CD4-positive, alpha-beta T cell (primary cell): ENCODE measurements around the gene VAMP7. TPM values are rescaled to one million over a fixed set of nuclear protein-coding genes. Genes with fewer than 3 reads are reported as not detected.

Experiments
- ATAC-seq: fragments of 200-7000 bp; cut with Tn5 transposase; one replicate; pipeline ENCODE4 v1.10.0; 2022; ENCODE audit warnings: mild to moderate bottlenecking; ENCODE audit not compliant: poor library complexity
- CTCF ChIA-PET: fragments of 350-600 bp; sonication (Branson Sonifier 250); formaldehyde crosslinking; loops from one replicate; lab custom pipeline; 2021; ENCODE audit warnings: antibody characterized with exemption, inconsistent platforms; lab: Charles Lee
- POLR2A ChIA-PET: fragments of 350-600 bp; sonication (Branson Sonifier 250); formaldehyde crosslinking; loops from one replicate; lab custom pipeline; 2021; ENCODE audit warnings: antibody characterized with exemption, inconsistent platforms; lab: Charles Lee
- DNase-seq, 14 experiments: peaks; one replicate each; pipeline ENCODE4 v3.0.0-alpha.2; 2013 to 2020; ENCODE audit warnings: mixed read lengths in 2 of 14
- H3K27ac ChIP-seq, 2 donors: one replicate each; pipeline versions ENCODE4 v1.5.1 to v1.7.0; 2013; ENCODE audit warnings: low read length in 2 of 2, low read depth in 1 of 2, mild to moderate bottlenecking in 1 of 2
- H3K27me3 ChIP-seq, 2 experiments: 1 replicate in 1 of 2; 2 replicates in 1 of 2; pipeline versions ENCODE4 v1.6.1 to v1.7.0; 2013; ENCODE audit warnings: low read length in 2 of 2, control low read depth in 1 of 2, mild to moderate bottlenecking in 1 of 2, moderate library complexity in 1 of 2; ENCODE audit not compliant: insufficient read depth in 2 of 2, control insufficient read depth in 1 of 2
- H3K36me3 ChIP-seq: one replicate; pipeline ENCODE4 v1.6.1; 2013; ENCODE audit warnings: low read length, control low read depth; ENCODE audit not compliant: insufficient read depth
- H3K4me1 ChIP-seq: one replicate; pipeline ENCODE4 v1.6.1; 2013; ENCODE audit warnings: low read length, control low read depth; ENCODE audit not compliant: insufficient read depth
- H3K4me3 ChIP-seq: one replicate; pipeline ENCODE4 v1.5.1; 2013; ENCODE audit warnings: mild to moderate bottlenecking, low read length, moderate library complexity
- H3K9me3 ChIP-seq, 2 experiments: 1 replicate in 1 of 2; 2 replicates in 1 of 2; pipeline versions ENCODE4 v1.6.1 to v1.7.0; 2013; ENCODE audit warnings: low read length in 2 of 2, mild to moderate bottlenecking in 2 of 2, control low read depth in 1 of 2, moderate library complexity in 1 of 2; ENCODE audit not compliant: control insufficient read depth in 1 of 2, insufficient read depth in 1 of 2
- H3K27ac Mint-ChIP-seq: one replicate; pipeline ENCODE4 v1.8.0; 2020; ENCODE audit warnings: mixed read lengths
- H3K27me3 Mint-ChIP-seq: one replicate; pipeline ENCODE4 v1.8.0; 2021; ENCODE audit warnings: mixed read lengths
- H3K36me3 Mint-ChIP-seq: one replicate; pipeline ENCODE4 v1.8.0; 2021; ENCODE audit warnings: low read depth, mixed read lengths
- H3K4me1 Mint-ChIP-seq: one replicate; pipeline ENCODE4 v1.8.0; 2021; ENCODE audit warnings: low read depth, mixed read lengths
- H3K4me3 Mint-ChIP-seq: one replicate; pipeline ENCODE4 v1.8.0; 2020; ENCODE audit warnings: mild to moderate bottlenecking, mixed read lengths
- H3K9me3 Mint-ChIP-seq: one replicate; pipeline ENCODE4 v1.8.0; 2020; ENCODE audit warnings: mixed read lengths
- CTCF ChIP-seq: fragments of 200-600 bp; IDR thresholded peaks from one replicate; pipeline ENCODE4 v1.8.0; 2022; ENCODE audit warnings: antibody characterized with exemption, mild to moderate bottlenecking
- intact Hi-C, 2 experiments: fragments of 100-400 bp; cut with DNase I in 1 of 2; cut with micrococcal nuclease in 1 of 2; formaldehyde crosslinking; loops; one replicate each; pipeline versions ENCODE4 v1.15.1 to v1.9.0; 2023 to 2025; cut with DNase I, micrococcal nuclease
- total RNA-seq, 174 experiments: library from RNA in 2 of 174; stranded (reverse) in 2 of 174; gene quantifications; one replicate each; pipeline ENCODE4 v1.2.3 and lab custom pipeline; 2021 to 2026

VAMP7 gene
- total RNA-seq, 2 experiments from 2014 or later: 17.0 to 17.4 TPM

- Mint-ChIP-seq H3K9me3 (peaks cover 9% of the 10 kb centered on the region), H3K36me3 (no peaks in the 10 kb centered on the region), H3K4me3 (no peak overlapping the region), H3K27me3 (peaks cover 18% of the 10 kb centered on the region), H3K4me1 (no peaks in the 10 kb centered on the region), H3K27ac (no peak overlapping the region)
- no peak overlapping the region for H3K4me3 ChIP-seq
- no peaks in the 10 kb centered on the region for H3K36me3 ChIP-seq
- no peaks in the 10 kb centered on the region for H3K27me3 ChIP-seq
- CTCF ChIA-PET: no interaction called here
- H3K4me1 ChIP-seq: no peaks in the 10 kb centered on the region
- no peak overlapping the region for H3K27ac ChIP-seq
- intact Hi-C loops: no loop called here
- TF ChIP-seq CTCF: no peak
- no peaks in the 10 kb centered on the region for H3K9me3 ChIP-seq
- POLR2A ChIA-PET: no interaction called here
- no peak for DNase-seq
- no peak for ATAC-seq
Measured at GRCh38 chrX:155962906-155963305, 81.8 kb downstream of the VAMP7 start.

- Mint-ChIP-seq H3K27ac (no peak overlapping the region), H3K9me3 (peaks cover 11% of the 10 kb centered on the region), H3K36me3 (no peaks in the 10 kb centered on the region), H3K27me3 (peaks cover 38% of the 10 kb centered on the region), H3K4me1 (no peaks in the 10 kb centered on the region), H3K4me3 (no peak overlapping the region)
- ATAC-seq (no peak), DNase-seq (peak in 4 of 14 experiments; percentile 8 to 61 (median 46))
- no peak overlapping the region for H3K27ac ChIP-seq
- intact Hi-C loops: no loop called here
- H3K9me3 ChIP-seq: no peaks in the 10 kb centered on the region
- H3K4me3 ChIP-seq: no peak overlapping the region
- H3K4me1 ChIP-seq: no peaks in the 10 kb centered on the region
- ChIA-PET CTCF (no interaction called here), POLR2A (no interaction called here)
- H3K36me3 ChIP-seq: no peaks in the 10 kb centered on the region
- no peaks in the 10 kb centered on the region for H3K27me3 ChIP-seq
- peak; percentile 37 for TF ChIP-seq CTCF
Measured at GRCh38 chrX:155966876-155967275, 85.7 kb downstream of the VAMP7 start.

- Mint-ChIP-seq H3K36me3 (no peaks in the 10 kb centered on the region), H3K4me1 (no peaks in the 10 kb centered on the region), H3K27ac (no peak overlapping the region), H3K9me3 (peaks cover 11% of the 10 kb centered on the region), H3K4me3 (no peak overlapping the region), H3K27me3 (peaks cover 38% of the 10 kb centered on the region)
- intact Hi-C loops: no loop called here
- Histone ChIP-seq H3K27me3 (no peaks in the 10 kb centered on the region), H3K27ac (no peak overlapping the region), H3K9me3 (no peaks in the 10 kb centered on the region), H3K36me3 (no peaks in the 10 kb centered on the region), H3K4me3 (no peak overlapping the region), H3K4me1 (no peaks in the 10 kb centered on the region)
- CTCF ChIA-PET: no interaction called here
- ATAC-seq: no peak
- TF ChIP-seq CTCF: no peak
- DNase-seq: no peak
- POLR2A ChIA-PET: no interaction called here
Measured at GRCh38 chrX:155967653-155968325, 86.6 kb downstream of the VAMP7 start.
